NT2/D1 (cell line): ENCODE results near the gene BRINP2.

Experiments
- SUZ12 ChIP-seq: IDR thresholded peaks from 2 replicates; pipeline ENCODE4 v1.6.1; 2011; ENCODE audit not compliant: insufficient read length, insufficient read depth; ENCODE audit errors: extremely low read depth
- YY1 ChIP-seq: IDR thresholded peaks from 2 replicates; pipeline ENCODE4 v1.6.1; 2011; ENCODE audit not compliant: insufficient read length, insufficient read depth
- ZNF274 ChIP-seq: IDR thresholded peaks from 2 replicates; pipeline ENCODE4 v1.6.1; 2011; ENCODE audit warnings: mild to moderate bottlenecking, low read depth, low read length

DNA sequence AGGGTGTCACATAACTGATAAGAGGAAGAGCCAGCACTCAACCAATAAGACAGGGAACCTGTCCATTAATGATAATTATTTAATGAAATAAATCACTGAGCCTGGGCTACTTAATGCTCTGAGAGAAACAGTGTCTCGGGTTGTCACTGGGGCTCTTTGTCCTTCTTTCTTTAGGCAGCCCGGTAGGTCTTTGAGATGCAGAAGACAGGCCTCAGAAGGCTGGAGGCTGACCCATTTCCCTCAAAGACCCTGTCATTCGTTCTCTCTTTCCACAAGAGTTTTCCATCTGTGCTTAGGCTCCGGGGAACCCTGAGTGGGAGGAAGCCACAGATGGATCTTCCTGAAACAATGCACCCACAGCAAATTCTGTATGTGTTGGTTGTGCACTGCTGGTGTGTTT is 68.2 kb downstream of the BRINP2 start:
- TF ChIP-seq YY1 (no peak), ZNF274 (no peak), SUZ12 (no peak)
